GM19240 (cell line): Measurements from ENCODE around the gene TP53BP2.

Experiments used
- DNase-seq: peaks from one replicate; pipeline ENCODE4 v3.0.0; 2011; ENCODE audit warnings: low spot score; ENCODE audit not compliant: insufficient read length

TP53BP2 gene

DNA sequence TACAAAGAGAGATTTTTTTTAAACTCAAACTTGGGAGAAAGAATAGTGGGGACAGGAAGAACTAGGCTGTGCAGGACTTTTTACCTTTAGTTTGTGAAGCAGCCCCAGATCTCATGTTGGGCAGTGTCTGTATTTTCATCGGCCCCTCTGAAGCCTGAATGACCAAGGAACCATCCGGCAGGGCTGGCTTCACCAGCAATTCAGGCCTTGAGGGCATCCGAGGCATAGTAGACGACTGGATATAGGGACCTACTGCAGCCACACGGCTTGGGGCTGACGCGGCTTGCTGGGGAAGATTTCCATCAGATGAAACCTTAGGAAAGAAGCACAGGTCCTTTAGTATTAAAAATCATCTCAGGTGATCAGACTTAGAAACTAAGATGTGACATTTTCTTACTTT, 43.7 kb downstream of the TP53BP2 start:
- no peak for DNase-seq

DNA sequence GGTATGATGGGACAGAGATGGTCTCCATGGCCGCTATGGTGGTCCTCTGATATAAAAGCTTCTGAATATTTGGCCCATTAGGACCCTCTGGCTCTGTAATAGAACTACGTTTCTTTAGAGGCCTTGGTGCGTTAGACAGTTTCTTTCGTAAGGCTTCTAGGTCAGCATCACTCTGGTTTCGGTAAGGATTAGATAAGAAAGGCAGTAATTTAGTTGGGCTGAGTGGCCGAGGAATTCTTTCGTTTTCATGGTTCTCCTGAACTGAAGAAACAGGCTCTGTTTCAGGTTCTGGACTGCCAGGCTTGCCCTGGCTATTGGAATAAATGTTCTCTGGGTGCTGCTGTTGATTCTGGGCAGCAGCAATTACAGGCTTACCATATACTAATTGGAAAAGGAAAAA, 49.5 kb downstream of the TP53BP2 start:
- DNase-seq = no peak

DNA sequence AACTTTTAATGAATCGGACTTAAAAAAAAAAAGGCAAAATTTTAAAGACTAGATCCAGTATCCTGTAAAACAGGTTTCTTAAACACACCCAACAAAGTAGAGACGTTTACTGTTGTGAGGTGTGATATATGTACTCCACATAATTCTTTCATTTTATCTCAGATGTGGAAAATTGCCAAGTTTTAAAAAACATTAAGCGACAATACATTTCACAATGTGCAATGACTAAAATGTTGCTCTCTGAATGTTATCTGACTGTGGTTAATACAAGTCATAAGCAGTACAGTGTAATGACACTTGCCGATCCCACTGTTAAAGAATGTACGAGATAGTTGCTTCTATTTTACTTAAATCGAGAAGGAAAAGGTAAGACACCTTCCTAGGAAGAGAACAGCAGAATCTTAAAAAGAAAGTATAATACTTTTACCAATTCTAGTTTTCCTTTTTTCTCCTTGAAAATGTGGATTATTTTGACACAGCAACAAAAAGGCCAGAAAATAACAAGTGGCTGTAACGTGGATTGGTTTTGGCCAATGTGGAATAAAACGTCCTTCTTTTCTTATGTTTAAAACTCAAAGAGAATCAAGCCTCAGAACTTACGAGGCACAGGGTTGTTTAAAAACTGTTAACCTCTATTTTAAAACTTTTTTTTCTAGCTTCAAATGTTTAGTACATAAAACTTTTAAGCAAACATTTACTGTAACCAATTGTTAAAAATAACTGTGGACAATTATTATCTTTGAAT, 51.4 kb downstream of the TP53BP2 start:
- DNase-seq = no peak

DNA sequence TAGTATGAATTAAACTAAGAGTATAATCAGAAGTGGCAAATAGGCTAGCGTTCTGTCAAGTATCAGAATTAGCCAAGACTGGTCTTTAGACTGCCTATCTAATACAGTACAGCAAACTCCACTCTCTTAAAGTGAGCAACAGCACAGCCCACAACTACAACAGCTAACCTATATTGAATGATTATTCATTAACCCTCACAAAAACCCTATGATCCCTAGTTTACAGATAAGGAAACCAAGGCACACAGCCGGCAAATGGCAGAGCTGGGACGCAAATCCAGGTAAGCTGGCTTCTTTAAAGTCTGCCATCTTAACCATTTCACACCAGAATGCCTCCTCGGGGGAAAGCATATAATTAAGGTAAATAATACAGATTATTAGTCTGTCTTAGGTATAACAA, 52.0 kb downstream of the TP53BP2 start:
- DNase-seq = no peak

DNA sequence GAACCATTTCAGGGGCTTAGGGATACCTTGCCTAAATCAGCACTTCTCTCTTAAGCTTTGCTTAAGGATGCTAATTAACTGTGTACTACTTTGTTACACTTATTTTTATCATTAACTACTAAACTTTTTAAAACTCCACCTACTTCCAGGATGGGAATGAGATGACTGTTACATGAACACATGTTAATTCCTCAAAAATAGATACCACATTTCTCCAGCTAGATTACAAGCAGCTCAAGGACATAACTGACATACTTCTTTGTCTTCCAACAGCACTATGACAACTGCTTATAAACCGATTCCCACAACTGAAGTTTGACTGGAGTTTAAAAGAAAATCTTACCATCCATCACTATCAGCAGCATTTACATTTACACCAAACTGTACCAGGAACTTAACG, 53.7 kb downstream of the TP53BP2 start:
- no peak for DNase-seq

DNA sequence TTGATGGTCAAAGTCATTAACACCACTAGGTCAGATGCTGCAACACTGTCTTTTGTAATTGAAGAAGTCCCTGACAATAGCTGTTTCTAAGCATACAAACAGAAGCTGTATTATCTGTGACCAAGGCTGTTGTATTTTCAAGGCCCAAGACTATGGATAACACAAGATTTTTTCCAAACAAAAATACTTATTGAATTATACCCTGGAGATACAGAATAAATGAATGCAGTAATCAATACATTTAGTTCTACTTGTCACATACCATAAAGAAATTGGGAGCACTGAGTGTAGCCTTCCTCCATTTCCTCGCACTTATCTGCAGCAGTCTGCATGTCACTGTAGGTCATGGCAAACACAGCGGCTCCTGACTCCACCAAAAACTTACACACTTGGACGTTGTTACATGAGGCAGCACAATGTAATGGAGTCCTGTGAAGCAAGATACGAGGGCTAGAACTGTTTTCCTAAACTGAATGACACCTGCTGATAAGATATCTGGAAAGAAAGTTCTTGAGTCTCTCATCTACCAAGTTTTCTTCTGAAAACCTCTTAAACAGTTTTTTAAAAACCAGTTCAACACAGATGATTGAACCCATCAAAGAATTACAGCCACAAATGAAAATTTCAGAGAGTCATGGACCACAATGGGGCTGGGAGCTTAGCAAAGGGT, 56.9 kb downstream of the TP53BP2 start:
- DNase-seq = no peak

DNA sequence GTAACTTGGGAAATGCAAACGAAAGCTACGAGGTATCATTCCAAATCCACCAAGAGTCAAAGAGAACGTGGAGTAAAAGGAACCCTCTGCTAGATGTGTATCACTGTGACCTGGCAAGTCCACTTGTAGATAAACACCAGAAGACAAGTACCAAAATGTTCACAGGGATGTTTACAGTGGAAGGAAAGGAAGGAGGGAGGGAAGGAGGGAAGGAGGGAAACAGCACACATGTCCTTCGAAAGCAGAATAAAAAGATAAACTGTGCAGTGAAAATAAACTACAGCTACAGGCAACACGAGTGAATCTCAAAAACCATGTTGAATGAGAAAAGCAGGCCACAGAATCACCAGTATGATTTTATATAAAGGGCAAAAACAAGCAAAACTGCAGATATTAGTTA, 59.9 kb downstream of the TP53BP2 start:
- no peak for DNase-seq

DNA sequence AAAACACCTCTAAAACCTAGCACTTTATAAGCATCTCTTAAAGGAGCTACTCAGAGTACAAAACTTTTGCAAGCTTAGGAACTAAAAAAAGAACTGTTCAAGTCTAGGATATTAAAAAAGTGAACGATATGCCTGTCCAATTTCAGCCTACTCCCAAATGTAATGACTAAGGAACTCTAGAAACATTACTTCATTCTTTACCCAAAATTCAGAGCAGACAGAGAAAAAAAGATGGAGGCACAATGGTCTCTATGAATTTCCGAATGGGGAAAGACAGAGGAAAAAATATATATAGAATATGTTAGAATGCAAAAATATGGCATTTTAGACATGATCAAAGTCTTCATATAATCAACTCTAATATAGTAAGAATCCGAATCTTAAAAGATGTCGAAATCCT, 61.2 kb downstream of the TP53BP2 start:
- DNase-seq = no peak

DNA sequence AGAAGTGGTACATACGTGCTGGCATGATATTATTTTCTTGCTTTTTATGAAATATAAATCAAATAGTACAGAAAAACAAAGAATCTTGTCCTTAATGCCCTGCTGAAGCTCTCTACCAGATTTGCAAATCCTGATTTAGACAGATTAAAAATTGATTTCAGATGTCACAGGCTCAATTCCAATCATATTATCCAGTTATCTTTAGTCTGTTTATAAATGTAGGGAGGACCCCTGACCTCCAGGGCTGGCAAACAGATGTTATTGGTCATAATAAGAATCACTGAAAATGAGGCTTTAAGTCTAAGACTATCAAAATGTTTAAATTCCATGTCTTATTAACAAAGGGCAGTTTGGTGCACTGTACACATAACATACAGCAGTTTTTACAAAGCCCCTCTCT, 62.1 kb downstream of the TP53BP2 start:
- DNase-seq = no peak

DNA sequence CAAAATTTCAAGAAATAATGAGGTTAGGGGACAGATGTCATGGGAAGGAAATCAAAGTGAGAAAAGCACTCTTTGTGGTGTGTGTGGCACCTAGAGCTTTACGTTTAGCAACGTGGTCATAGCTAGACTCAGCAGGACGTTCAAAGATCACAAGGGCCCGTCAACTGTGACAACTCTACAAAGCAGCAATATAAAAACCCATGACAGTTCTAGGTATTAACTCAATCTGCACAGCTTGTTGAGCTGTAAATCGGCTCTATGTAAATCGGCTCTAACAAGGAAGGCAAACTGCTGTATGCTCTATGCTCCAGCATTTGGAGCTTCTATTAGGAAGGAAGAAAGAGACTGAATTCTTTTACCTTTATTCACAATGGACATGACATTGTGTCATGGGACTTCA, 64.8 kb downstream of the TP53BP2 start:
- no peak for DNase-seq

DNA sequence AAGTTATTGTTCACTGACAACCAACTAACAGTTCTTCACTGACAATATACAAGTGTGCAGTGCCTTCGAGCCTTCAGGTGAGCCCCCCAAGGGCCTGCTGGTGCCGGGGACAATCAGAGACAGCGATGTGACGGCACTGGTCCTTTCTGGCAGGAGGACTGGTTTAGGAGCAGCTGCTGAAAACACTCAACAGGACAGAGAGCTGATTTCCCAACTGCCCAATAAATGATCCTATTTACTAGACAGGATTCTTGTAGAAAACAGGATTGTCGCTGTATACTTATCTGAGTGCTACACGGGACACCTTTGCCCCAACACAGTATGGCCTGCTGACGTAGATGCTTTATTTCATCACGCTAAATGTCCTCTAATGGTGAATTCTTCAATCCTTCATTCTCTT, 65.4 kb downstream of the TP53BP2 start:
- DNase-seq = no peak

DNA sequence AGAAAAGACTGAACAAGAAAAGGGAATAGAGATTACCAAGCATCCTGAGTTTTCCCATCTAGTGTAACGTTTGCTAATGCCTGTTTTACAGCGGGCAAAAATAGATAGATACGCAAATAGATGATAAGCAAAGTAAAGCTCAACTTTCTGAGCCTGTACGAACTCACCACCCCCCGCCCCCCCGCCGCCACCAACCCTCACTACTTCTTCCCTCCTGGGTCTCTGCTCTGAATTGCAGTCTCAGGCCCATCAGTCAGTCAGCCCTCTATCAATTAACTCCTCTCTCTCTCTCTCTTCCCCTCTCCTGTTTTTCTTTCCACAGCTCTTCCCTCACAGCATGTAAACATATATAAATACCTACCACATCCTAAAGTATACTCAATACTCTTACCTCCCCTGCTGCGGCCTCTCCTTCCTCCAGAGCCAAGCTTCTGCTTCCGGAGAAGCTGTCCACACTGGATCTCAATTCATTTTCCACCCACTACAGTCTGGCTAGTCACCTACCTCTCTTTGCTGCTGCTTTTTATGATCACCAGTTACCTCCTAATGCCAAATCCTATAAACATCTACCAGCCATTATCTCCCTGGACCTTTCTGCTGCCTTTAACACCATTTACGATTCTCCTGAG, 68.8 kb downstream of the TP53BP2 start:
- no peak for DNase-seq

DNA sequence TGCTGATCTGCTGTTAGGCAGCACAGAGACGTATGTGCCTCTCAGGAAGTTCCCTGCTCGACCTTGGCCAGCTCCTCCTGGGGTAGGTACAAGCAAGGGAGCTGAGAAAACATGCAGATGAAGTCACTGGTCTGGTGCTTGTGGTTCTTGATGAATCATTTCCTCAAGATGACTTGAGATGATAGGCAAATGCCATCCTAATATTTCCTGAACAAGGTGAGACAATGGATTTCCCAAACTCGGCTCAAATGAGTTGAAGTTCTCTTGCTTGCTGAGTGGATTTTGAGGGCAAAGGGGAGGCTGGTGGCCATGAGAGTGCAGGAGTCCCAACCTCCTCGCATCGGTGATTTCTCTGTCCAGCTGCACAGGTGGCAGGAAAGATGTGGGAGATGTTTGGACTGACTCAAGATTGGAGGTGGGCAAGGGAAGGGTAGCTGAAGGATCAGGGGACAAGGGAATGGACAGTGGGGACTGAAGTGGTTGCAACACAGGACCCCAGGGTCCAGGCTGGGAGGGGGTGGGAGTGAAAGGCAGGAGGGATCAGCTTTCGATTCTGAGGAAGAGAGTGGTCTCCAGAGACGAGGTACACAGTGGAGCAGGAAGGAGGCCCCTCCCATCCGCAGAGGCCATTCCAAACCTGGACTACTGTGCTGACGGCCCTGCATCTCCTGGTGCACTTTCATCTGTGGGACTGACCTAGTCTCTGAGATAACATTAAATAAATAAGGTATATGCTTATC, 69.5 kb downstream of the TP53BP2 start:
- DNase-seq = no peak

DNA sequence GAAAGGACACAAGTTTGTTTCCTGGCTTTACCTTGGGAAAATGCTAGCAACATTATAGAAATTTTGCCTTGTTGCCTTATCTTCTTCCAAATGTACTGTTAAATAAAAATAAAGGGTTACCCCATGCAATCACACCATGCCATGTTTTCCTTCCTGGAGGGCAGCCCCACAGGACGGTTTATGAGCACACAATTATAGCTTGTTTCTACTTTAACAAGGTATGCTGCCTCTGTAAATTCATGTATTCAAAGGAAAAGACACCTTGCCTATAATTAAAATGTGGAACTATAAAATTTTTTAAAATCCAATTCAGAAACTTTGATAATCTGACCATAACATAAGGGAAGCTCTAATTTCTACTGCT, 70.1 kb downstream of the TP53BP2 start:
- DNase-seq = no peak

DNA sequence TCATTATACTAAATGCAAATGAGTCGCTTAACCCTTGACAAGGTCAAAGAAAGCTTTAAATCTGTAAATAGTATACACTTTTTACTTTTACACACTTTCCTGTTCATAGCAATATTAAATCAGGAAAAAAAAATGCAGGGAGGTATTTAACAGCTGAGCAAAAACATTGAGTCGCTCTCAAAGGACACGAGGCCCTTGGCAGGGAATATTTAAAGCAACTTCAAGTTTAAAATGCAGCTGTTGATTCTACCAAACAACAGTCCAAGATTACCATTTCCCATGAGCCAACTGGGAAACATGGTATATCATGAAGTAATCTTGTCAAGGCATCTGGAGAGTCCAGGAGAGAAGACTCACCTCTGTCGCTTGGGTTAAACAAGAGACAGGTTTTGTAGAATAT, 70.7 kb downstream of the TP53BP2 start:
- no peak for DNase-seq

DNA sequence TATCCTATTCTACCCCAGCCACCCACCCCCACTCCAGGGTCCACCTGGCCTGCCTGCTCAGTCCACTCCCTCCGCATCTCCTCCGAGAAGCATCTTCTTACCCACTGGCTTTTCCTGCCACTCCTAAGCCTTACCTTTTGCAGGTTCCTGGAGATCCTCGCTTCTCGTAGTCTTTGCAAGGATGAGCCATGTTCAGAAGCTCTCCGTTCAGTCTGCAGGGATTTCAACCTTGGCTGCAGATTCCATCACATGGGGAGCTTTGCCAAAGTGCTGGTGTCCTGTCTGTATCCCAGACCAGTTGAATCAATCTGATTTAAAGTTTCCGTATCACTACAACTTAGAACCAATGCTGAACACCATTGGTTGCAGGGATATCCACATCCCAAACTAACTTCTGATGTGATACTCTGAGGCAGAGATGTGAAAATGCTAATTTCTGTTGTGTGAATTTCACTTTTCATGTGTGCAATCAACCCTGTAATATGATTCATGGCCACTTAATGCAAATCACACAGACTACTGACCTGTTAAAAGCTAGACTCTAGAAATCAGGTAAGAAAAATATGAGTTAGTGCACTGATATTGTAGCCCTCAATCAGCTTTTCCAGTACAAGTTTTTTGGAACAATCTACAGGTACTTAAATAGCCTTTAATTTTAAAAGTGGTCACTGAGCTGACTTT, 71.5 kb downstream of the TP53BP2 start:
- DNase-seq = no peak

DNA sequence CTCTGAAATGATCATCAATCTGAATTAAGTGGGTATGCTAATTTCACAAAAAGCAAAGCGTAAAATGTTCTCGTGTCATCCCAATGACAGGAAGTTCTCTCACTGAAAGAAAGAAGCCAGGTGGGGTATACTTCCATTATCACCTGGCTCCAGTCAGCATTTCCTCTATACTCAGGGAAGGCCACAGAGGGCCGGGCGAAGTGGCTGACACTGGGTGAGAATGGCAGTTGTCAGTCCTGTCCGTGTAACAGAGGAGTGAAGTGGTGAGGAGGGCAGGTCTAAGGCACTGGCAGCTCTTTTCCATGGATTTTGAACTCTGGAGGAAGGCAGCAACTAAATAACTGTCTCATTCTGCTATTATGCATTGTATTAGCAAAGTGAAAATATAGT, 73.0 kb downstream of the TP53BP2 start:
- DNase-seq = no peak

DNA sequence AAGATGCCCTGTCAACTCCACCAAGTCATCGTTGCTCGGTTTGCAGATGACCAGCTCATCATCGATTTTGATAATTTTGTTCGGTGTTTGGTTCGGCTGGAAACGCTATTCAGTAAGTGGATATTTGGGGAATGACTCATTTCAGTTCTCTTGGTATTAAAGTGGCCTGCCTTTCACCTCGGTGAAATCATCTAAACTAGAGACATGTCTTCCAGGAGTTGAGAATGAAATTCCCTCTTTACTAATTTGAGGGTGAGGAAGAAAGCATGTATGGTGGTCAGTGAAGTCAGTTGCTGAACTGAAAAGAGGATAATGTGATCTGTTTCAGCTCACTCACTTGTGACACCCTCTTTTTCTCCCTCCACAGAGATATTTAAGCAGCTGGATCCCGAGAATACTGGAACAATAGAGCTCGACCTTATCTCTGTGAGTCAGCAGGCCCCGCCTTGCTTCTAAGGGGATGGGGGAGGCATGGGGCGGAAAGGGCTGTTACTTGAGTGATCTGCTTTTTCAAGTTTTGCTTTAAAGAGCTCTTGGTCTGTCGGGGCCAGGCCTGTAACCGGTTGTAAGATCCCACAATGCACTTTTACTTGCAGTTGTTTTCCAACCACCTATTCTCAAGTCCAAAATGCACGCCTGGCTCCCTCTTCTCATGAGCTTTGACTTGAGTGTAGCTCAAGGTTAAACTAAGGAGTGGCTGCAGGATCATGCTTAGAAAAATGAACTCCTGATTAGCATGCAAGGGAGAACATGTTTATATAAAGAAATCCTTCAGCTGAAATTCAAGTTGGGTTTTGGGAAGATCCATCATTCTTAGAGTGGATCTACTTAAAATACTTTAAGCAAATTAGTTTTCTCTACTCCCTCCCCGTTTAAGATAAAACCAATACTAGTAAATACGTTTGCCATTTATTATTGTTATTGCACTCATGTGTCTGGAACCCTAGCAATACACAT, 73.7 kb downstream of the TP53BP2 start:
- DNase-seq = no peak

DNA sequence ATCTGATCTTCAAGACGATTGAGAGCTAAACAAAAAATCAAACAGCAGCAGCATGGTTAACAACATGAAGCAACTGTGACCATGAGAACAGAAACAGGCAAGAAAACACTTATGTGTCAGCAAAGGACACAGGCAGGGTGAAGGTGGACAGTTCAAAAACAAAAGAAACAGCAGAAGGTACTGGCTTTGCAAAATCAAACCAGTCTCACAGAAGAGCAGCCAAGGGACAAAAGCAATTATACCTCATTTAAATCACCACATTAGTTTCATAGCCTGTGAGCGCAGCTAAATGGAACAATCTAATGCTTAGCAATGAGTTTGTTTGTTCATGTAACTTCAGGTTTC, 74.3 kb downstream of the TP53BP2 start:
- DNase-seq = no peak

DNA sequence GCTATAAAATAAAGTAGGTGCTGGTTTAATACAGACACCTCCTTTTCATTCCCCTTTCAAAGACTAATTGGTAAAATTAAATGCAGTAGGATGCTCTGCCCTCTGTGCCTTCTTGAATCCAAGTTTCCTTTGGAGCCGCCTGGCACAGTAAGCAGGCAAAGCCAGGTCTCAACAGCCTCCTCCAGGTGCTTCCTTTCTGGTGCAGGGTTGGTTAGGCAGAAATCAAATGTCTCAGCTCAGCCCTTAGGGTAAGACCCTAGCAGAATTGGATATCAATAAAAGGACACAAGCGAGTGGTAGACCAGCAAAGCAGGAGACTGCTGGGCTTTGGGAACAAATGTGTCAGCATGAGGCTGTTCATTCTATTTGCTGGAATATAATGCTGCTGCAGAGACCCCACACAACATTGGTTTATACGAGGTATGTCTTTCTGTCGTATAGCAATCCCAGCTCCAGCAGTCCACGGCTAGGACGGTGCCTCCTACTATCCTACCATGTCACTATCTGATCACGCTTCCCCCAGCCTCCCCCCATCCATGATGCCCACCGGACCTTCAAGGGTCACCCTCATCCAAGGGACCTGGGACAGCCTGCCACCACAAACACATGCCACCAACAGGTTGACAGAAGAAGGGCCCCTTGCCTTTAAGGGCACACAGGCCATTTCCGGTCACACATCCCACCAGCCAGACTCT, 75.0 kb downstream of the TP53BP2 start:
- DNase-seq = no peak
